HCT116 (cell line): ENCODE measurements around the gene SUGCT.

Experiments
- CBX3 ChIP-seq: IDR thresholded peaks from 2 replicates; pipeline ENCODE4 v1.6.1; 2012; ENCODE audit warnings: low read depth
- CEBPB ChIP-seq: IDR thresholded peaks from 2 replicates; pipeline ENCODE4 v1.6.1; 2012; ENCODE audit warnings: low read depth
- CTCF ChIP-seq, 3 experiments: fragments of 200-600 bp in 1 of 3; sonication (generic) in 1 of 3; IDR thresholded peaks in 2 of 3; conservative IDR thresholded peaks in 1 of 3; 2 replicates each; pipeline ENCODE4 v1.5.1; 2012 to 2017; ENCODE audit warnings: low read depth in 2 of 3, low read length in 2 of 3, antibody characterized with exemption in 1 of 3, borderline replicate concordance in 1 of 3, control low read depth in 1 of 3, mild to moderate bottlenecking in 1 of 3, mixed read lengths in 1 of 3, mixed run types in 1 of 3, moderate library complexity in 1 of 3; ENCODE audit not compliant: insufficient read depth in 1 of 3
- EGR1 ChIP-seq: IDR thresholded peaks from 2 replicates; pipeline ENCODE4 v1.6.1; 2012; ENCODE audit warnings: low read depth
- EZH2 ChIP-seq: fragments of 200-600 bp; sonication (generic); IDR thresholded peaks from 2 replicates; pipeline ENCODE4 v1.6.1; 2017; ENCODE audit warnings: antibody characterized with exemption, mixed run types
- POLR2A ChIP-seq: IDR thresholded peaks from 2 replicates; pipeline ENCODE4 v1.7.0; 2011; ENCODE audit warnings: borderline replicate concordance; ENCODE audit not compliant: insufficient read depth, insufficient read length; ENCODE audit errors: extremely low read depth
- RAD21 ChIP-seq: IDR thresholded peaks from 2 replicates; pipeline ENCODE4 v1.6.1; 2012; ENCODE audit warnings: low read depth, mild to moderate bottlenecking
- ZBTB33 ChIP-seq: IDR thresholded peaks from 2 replicates; pipeline ENCODE4 v1.6.1; 2011; ENCODE audit warnings: mild to moderate bottlenecking, low read length, moderate library complexity; ENCODE audit not compliant: insufficient replicate concordance; ENCODE audit errors: extremely low read depth

GRCh38 chr7:40595832-40596231 is 461.0 kb downstream of the SUGCT start:
- TF ChIP-seq CTCF (IDR thresholded peaks at IDR 0.05 in 2 of 3, conservative IDR thresholded peaks at IDR 0.05 in 1 of 3; ENCODE audit: borderline replicate concordance in 1 of 3, insufficient read depth in 1 of 3, low read depth in 2 of 3, low read length in 2 of 3) (no peak), POLR2A (no peak), CBX3 (no peak), EGR1 (no peak), EZH2 (no peak), RAD21 (no peak), CEBPB (no peak), ZBTB33 (no peak)
